ENCODE measurements around the gene FILIP1L.

Gene FILIP1L

DNA sequence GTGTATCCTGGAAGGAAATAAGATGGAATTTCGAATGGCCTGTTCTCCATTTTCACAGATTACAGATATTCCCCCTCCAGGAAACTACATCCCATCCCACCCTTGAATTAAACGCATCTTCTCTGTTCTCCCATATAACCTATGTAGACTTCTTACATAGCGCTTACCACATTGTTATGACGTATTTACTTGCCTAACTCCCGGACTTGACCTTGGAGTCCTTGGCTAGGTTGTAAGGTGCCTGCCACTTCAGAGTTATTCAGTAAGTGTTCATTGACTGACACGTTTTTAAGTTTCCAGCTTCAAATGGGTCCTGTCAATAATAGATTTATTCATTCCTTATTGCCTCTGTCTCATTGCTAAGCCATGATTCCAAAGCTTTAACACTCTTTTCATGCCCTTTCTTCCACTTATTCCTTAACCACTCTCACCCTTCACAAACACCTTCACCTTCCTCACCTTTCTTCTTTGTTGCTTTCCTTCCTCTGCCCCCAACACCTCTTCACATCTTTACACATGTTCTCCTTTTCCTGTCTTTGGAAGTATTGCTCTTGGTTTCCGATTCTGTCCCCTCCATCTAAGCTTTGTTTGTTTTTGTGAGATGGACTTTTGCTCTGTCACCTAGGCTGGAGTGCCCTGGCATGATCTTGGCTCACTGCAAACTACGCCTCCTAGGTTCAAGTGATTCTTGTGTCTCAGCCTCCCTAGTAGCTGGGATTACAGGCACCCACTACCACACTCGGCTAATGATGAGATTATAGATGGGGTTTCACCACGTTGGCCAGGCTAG, 158.3 kb downstream of the FILIP1L start:
- TF ChIP-seq GATA2 (IDR thresholded peaks at IDR 0.05; ENCODE audit: low read depth, low read length) (no peak), GATA3 (IDR thresholded peaks at IDR 0.05; ENCODE audit: low read depth, low read length) (no peak)

DNA sequence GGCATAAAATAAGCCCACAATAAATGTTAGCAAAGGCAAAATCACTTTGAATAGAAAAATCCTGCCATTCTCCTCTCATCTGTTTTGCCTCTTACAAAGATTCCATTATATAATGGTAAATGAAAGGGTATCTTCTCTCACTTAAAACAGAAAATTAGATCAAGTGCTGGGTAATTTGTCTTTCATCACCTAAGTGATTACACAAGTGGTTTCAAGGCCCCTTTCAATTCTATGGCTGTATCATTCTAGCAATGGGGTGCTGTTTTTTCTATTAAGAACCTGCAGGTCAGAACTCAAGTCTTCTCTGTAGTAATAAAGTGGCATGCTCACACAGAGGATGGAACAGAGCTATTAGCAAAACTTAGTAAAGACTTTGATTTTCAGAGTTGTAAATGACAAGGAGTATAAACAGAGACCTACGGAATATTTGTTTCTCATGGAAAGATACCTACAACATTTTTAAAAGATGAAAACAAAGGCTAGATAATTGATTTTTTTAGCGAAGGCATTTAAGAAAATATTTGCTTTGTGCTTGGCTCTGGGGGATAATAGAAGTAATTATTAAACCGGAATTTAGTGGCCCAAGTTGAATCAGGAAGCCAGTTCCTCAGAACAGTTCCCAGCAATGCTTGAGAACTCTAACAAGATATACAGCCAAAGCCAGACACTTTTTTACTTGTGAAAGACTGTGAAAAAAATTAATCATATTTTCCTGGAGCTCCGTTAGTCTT, 159.2 kb downstream of the FILIP1L start:
- TF ChIP-seq GATA2 (IDR thresholded peaks at IDR 0.05; ENCODE audit: low read depth, low read length) (no peak), GATA3 (IDR thresholded peaks at IDR 0.05; ENCODE audit: low read depth, low read length) (no peak)

GRCh38 chr3:99953596-99953995, 160.7 kb downstream of the FILIP1L start:
- TF ChIP-seq GATA2 (IDR thresholded peaks at IDR 0.05; ENCODE audit: low read depth, low read length) (no peak), GATA3 (IDR thresholded peaks at IDR 0.05; ENCODE audit: low read depth, low read length) (no peak)

DNA sequence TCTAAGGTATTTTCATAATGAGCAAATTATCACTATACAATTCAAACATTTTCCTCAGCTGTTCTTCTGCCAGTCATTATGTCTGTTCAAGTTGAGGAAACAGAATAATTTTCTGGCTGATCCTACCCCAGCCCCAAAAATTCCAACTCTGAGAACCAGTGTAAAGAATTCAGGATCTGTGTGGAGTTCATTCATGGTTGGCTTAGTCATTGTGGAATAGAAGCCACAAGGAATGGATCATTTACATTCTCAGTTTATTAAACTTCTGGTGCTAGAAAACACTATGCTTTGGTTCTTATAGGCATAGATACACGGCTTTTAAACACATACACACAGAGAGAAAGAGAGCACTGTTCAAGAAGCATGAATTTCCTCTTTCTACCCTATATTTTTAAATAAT, 162.0 kb downstream of the FILIP1L start:
- TF ChIP-seq GATA3 (IDR thresholded peaks at IDR 0.05; ENCODE audit: low read depth, low read length) (no peak), GATA2 (IDR thresholded peaks at IDR 0.05; ENCODE audit: low read depth, low read length) (no peak)

- no peak for TF ChIP-seq GATA2 (IDR thresholded peaks at IDR 0.05; ENCODE audit: low read depth, low read length)
- no peak for TF ChIP-seq GATA3 (IDR thresholded peaks at IDR 0.05; ENCODE audit: low read depth, low read length)
These were observed 162.6 kb downstream of the FILIP1L start for GRCh38 chr3:99951701-99952100.

- TF ChIP-seq GATA3 (IDR thresholded peaks at IDR 0.05; ENCODE audit: low read depth, low read length) (no peak), GATA2 (IDR thresholded peaks at IDR 0.05; ENCODE audit: low read depth, low read length) (no peak)
These were observed 163.4 kb downstream of the FILIP1L start for GRCh38 chr3:99950921-99951320.

- no peak for TF ChIP-seq GATA3 (IDR thresholded peaks at IDR 0.05; ENCODE audit: low read depth, low read length)
- no peak for TF ChIP-seq GATA2 (IDR thresholded peaks at IDR 0.05; ENCODE audit: low read depth, low read length)
These were observed 164.2 kb downstream of the FILIP1L start for GRCh38 chr3:99949956-99950670.

DNA sequence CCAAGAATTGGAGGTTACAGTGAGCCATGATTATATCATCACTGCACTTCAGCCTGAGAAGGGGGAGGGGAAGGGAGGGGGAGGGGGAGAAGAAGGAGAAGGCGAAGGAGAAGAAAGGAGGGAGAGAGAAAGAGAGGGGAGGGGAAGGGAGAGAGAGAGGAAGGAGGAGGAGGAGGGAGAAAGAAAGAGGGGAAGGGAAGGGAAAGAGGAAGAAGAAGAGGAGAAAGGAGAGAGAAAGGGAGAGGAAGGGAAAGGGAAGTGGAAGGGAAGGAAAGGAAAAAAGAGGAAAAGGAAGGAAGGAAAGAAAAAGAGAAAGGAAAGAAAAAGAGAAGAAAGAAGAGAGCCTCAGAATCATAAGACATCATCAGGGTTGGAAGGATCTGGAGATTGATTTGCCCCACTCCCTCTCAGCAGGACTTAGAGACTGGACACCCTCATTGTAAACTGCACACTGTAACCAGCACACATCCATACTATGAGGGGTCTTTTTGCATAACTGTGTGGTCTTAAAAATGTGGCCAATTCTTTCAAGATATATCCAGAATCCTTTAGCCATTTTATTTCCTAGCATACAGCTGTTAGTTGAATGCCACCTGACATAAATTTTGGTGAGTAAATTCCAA, 165.7 kb downstream of the FILIP1L start:
- TF ChIP-seq GATA3 (IDR thresholded peaks at IDR 0.05; ENCODE audit: low read depth, low read length) (no peak), GATA2 (IDR thresholded peaks at IDR 0.05; ENCODE audit: low read depth, low read length) (no peak)

DNA sequence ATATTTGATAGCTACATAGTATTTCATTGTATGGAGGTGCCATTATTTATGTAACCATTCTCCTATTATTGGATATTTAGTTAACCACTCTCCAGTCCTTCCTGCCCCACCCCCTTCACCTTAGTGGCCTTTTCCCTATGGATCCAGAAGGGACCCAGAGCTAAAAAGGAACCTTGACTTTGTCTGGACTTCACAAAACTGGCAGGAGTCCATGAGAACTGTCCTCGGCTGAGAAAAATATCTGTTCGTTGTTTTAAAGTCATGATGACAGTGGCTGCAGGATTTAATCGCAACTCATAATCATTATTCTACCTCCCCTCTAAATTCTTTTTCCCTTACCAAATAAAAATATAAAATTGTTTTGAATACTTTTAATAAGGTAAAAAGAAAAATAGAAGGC, 166.9 kb downstream of the FILIP1L start:
- TF ChIP-seq GATA3 (IDR thresholded peaks at IDR 0.05; ENCODE audit: low read depth, low read length) (no peak), GATA2 (IDR thresholded peaks at IDR 0.05; ENCODE audit: low read depth, low read length) (no peak)

DNA sequence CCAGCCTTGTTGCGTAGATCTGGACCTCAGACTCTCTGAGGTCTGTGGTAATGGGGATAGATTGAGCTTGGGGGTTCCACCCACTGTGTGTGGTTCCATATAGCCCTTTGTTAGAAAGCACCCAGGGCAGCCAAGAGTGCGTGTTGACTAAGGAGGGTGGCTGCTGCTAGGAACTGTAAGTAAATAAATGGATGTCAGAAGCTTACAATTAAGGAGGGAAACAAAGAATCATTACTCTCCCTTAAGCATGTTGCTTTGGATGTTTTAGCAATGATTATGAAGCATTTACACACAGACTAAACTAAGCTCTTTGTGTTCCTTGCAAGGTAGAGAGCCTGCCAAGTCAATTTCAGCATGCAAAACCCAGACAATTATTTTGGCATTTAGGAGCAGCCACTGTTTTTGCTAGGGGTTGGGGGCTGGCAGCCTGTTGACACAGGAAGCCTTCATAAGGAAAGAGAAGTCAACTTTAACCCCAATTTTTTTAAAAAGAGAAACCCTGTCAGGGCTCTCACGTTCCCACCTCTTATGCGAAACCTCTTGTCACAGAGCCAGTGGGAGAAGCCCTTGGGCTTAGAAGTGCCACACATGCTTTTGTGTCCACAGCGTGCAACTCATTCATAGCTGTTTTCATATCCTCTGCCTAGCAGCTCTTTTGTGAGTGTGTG, 168.8 kb downstream of the FILIP1L start:
- TF ChIP-seq GATA3 (IDR thresholded peaks at IDR 0.05; ENCODE audit: low read depth, low read length) (no peak), GATA2 (IDR thresholded peaks at IDR 0.05; ENCODE audit: low read depth, low read length) (no peak)

- TF ChIP-seq GATA2 (IDR thresholded peaks at IDR 0.05; ENCODE audit: low read depth, low read length) (no peak), GATA3 (IDR thresholded peaks at IDR 0.05; ENCODE audit: low read depth, low read length) (no peak)
These were observed 170.2 kb downstream of the FILIP1L start for GRCh38 chr3:99943931-99944761.

- TF ChIP-seq GATA3 (IDR thresholded peaks at IDR 0.05; ENCODE audit: low read depth, low read length) (no peak), GATA2 (IDR thresholded peaks at IDR 0.05; ENCODE audit: low read depth, low read length) (no peak)
These were observed 173.1 kb downstream of the FILIP1L start for GRCh38 chr3:99941211-99941610.

- TF ChIP-seq GATA2 (IDR thresholded peaks at IDR 0.05; ENCODE audit: low read depth, low read length) (no peak), GATA3 (IDR thresholded peaks at IDR 0.05; ENCODE audit: low read depth, low read length) (no peak)
These were observed 174.0 kb downstream of the FILIP1L start for GRCh38 chr3:99940350-99940749.

All from SH-SY5Y (cell line).